Activated naive CD8-positive, alpha-beta T cell treated with anti-CD3 and anti-CD28 coated beads, Interleukin-2, amount 10 ng/mL, durations not matched to agents 7 days and 5 days (primary cell): ENCODE results near the gene CHCHD3. TPM values are rescaled to one million over a fixed set of nuclear protein-coding genes. Genes with fewer than 3 reads are reported as not detected.

Experiments used
- ATAC-seq: fragments of 150-1000 bp; cut with Tn5 transposase; one replicate; pipeline ENCODE4 v1.10.0; 2021; ENCODE audit warnings: low read depth, moderate library complexity
- POLR2A ChIA-PET: fragments of 350-600 bp; sonication (Branson Sonifier 250); formaldehyde crosslinking; loops from one replicate; lab custom pipeline; 2021; ENCODE audit warnings: antibody characterized with exemption; lab: Charles Lee
- DNase-seq: peaks from one replicate; pipeline ENCODE4 v3.0.0; 2021
- H3K27ac Mint-ChIP-seq: one replicate; pipeline ENCODE4 v1.8.0; 2022; ENCODE audit warnings: mild to moderate bottlenecking, mixed read lengths
- H3K27me3 Mint-ChIP-seq: one replicate; pipeline ENCODE4 v1.8.0; 2022; ENCODE audit warnings: mild to moderate bottlenecking, moderate library complexity, mixed read lengths
- H3K36me3 Mint-ChIP-seq: one replicate; pipeline ENCODE4 v1.8.0; 2021; ENCODE audit warnings: mild to moderate bottlenecking, mixed read lengths
- H3K4me1 Mint-ChIP-seq: one replicate; pipeline ENCODE4 v1.8.0; 2021; ENCODE audit warnings: mixed read lengths
- H3K4me3 Mint-ChIP-seq: one replicate; pipeline ENCODE4 v1.8.0; 2022; ENCODE audit warnings: mild to moderate bottlenecking, moderate library complexity, mixed read lengths
- H3K9me3 Mint-ChIP-seq: one replicate; pipeline ENCODE4 v1.8.0; 2021; ENCODE audit warnings: mixed read lengths
- total RNA-seq, 2 experiments: library from RNA; stranded (reverse); gene quantifications; one replicate each; pipeline ENCODE4 v1.2.3, GENCODE V29; 2021

Gene CHCHD3
- total RNA-seq, 2 experiments from 2014 or later: 40.4 to 44.5 TPM

DNA sequence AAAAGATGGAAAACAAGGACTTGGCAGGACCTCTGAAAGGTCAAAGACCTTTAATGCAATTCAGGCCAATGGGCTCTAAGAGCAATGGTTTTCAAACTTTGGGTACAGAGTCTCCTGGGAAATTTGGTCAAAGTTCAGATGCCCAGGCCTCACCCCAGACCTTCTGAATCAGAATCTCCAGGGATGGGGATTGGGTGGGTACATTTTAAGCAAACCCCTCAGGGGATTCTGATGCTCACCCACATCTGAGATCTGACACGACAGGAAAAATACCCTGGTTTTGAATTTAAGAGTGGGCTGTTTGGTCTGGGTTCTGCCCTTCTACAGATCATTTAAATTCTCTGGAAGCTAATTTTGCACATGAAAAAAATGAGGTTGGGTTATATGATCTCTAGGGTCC is 290.9 kb downstream of the CHCHD3 start:
- DNase-seq (no peak), ATAC-seq (no peak)
- Mint-ChIP-seq H3K9me3 (peaks cover 3% of the 10 kb centered on the region), H3K27me3 (no peaks in the 10 kb centered on the region), H3K36me3 (peaks cover 26% of the 10 kb centered on the region), H3K4me1 (peaks cover 2% of the 10 kb centered on the region), H3K27ac (no peak overlapping the region), H3K4me3 (no peak overlapping the region)
- POLR2A ChIA-PET: no interaction called here

DNA sequence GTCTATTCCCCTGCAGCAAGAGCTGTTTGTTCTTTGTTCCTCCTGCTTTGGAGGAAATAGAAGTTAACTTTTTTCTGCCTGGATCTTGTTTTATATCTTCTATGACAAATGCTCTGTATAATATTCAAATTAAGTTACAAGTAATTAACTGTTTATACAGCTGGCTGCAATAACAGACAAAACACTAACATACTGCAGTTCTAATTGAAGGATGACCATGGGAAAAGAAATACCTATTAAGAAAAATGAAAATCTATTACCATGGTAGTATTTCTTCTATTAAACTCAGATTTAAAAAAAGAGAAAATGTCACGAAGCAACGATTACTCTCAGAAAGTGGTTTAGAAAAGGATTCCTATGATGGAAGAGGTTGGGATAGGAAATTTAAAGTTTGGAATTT is 291.8 kb downstream of the CHCHD3 start:
- H3K4me3 Mint-ChIP-seq: no peak overlapping the region
- ATAC-seq: no peak
- peaks cover 3% of the 10 kb centered on the region for H3K9me3 Mint-ChIP-seq
- H3K4me1 Mint-ChIP-seq: peaks cover 2% of the 10 kb centered on the region
- POLR2A ChIA-PET: no interaction called here
- no peaks in the 10 kb centered on the region for H3K27me3 Mint-ChIP-seq
- H3K27ac Mint-ChIP-seq: no peak overlapping the region
- peaks cover 28% of the 10 kb centered on the region for H3K36me3 Mint-ChIP-seq
- DNase-seq: no peak

DNA sequence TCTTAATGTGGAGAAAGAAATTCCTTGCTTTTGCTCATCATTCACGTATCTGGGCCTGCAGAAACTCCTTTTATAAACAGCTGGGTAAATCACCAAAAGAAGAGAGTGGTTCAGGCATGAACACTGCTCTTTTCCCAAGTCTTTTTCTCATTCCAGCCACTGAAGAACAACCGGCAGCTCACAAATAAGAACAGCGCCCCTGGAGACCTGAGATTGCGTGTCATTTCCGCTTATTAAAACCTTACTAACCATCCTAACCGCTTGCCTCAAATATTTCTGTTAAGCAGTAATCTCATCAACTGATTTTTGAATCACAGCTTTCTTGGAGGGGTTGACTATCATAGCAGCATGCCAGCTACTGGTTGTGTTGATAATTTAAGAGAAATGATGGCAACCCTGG is 292.6 kb downstream of the CHCHD3 start:
- H3K9me3 Mint-ChIP-seq: peaks cover 3% of the 10 kb centered on the region
- no peak for DNase-seq
- H3K27ac Mint-ChIP-seq: no peak overlapping the region
- H3K36me3 Mint-ChIP-seq: peaks cover 27% of the 10 kb centered on the region
- H3K4me3 Mint-ChIP-seq: no peak overlapping the region
- POLR2A ChIA-PET: no interaction called here
- no peak for ATAC-seq
- H3K27me3 Mint-ChIP-seq: no peaks in the 10 kb centered on the region
- H3K4me1 Mint-ChIP-seq: peaks cover 2% of the 10 kb centered on the region

DNA sequence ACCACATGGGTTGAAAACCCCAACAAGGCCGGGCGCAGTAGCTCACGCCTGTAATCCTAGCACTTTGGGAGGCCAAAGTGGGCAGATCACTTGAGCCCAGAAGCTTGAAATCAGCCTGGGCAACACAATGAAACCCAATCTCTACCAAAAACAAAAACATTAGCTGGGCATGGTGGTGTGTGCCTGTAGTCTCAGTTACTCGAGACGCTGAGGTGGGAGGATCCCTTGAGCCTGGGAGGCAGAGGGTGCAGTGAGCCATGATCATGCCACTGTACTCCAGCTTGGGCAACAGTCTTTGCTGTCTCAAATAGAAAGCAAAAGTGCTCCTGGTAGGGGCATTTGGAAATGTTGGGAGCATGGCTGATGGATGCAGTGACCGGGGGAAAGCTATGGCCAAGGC is 296.0 kb downstream of the CHCHD3 start:
- peaks cover 31% of the 10 kb centered on the region for H3K36me3 Mint-ChIP-seq
- POLR2A ChIA-PET: no interaction called here

DNA sequence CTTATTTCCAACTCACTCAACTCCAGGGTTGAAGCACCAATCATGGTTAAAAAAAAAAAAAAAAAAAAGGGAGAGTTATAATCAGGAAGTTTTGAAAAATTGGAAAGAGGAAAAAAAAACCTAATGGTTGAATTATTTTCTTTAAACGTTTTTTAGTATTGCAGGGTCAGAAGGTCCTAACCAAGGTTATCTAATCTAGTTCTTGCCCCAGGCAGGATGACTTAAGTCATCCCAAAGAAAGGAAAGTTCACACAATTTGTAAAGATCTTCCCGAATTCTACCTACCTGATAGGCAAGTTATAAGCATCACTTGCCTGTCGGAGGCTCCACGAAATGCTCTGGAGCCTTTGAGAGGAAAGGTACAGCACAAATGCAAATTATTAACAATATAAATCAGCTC is 297.5 kb downstream of the CHCHD3 start:
- Mint-ChIP-seq H3K4me3 (no peak overlapping the region), H3K36me3 (peaks cover 27% of the 10 kb centered on the region), H3K27ac (no peak overlapping the region), H3K27me3 (no peaks in the 10 kb centered on the region), H3K4me1 (no peaks in the 10 kb centered on the region), H3K9me3 (peaks cover 3% of the 10 kb centered on the region)
- ATAC-seq (no peak), DNase-seq (no peak)
- POLR2A ChIA-PET: no interaction called here

More for the DNA sequence above, 296.0 kb downstream of the CHCHD3 start:
- DNase-seq (no peak), ATAC-seq (no peak)
- Mint-ChIP-seq H3K27ac (no peak overlapping the region), H3K9me3 (peaks cover 3% of the 10 kb centered on the region), H3K4me1 (peaks cover 2% of the 10 kb centered on the region), H3K27me3 (no peaks in the 10 kb centered on the region), H3K4me3 (no peak overlapping the region)

DNA sequence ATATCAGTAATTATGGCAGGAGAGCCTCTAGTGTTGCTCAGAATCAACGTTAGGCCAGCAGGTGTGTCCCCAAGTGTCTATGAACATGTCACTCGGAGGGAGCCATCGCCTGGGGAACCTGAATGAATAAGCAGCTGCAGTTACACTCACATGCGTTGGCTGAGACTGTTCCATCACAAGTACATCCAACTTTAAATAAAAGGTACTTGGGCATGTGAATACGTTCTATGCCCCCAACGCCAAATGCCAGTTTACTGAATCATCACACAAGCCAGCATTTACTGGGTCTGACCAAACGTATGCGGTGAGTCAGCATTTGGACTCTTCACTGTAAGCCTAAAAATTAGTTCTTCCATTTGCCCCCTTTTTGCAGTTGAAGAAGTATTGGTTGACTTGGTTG is 298.1 kb downstream of the CHCHD3 start:
- Mint-ChIP-seq H3K9me3 (peaks cover 3% of the 10 kb centered on the region), H3K36me3 (peaks cover 24% of the 10 kb centered on the region), H3K4me3 (no peak overlapping the region), H3K27me3 (no peaks in the 10 kb centered on the region), H3K4me1 (no peaks in the 10 kb centered on the region), H3K27ac (no peak overlapping the region)
- POLR2A ChIA-PET: no interaction called here
- ATAC-seq: no peak
- DNase-seq: no peak

DNA sequence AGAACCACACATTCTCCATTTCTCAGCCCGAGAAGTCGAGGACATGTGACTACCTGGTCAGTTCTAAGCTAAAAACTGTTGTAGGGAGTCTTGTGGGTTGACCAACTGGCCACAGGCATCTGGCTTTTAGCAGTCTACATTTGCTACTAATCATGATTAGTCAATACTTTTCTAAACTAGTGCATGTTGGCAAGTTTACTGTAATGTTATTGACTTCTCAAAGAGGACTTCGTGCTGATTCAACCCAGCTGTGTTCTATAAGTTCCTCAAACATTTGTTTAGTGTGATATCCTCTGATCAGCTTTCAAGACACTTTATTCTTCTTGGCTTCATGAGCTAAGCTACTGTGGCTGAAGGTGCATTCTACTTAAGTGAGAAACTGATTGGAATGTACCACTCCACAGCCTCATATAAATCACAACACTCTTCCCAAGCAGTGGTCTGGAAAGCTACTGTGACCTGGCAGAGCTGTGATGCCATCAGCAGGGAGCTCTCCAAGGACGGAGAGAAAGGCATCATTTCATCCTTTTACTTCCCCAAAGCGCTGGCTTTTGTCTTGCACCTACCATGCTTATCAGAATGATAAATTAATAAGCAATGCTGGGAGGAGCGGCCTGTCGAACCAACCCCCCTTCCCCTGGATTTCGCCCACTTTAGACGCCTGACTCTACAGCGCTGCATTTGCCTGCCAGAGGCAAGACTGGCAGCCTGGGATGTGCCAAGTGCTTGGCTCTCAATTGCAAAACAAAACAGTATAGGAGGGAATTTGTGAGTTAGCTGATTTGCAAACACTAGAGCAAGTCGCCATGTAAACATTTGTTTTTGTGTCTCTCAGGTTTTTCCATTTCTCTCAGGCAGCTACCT is 298.9 kb downstream of the CHCHD3 start:
- no peak for ATAC-seq
- POLR2A ChIA-PET: no interaction called here
- no peak for DNase-seq
- Mint-ChIP-seq H3K27ac (no peak overlapping the region), H3K4me3 (no peak overlapping the region), H3K36me3 (peaks cover 22% of the 10 kb centered on the region), H3K27me3 (no peaks in the 10 kb centered on the region), H3K9me3 (peaks cover 3% of the 10 kb centered on the region), H3K4me1 (peaks cover 2% of the 10 kb centered on the region)

DNA sequence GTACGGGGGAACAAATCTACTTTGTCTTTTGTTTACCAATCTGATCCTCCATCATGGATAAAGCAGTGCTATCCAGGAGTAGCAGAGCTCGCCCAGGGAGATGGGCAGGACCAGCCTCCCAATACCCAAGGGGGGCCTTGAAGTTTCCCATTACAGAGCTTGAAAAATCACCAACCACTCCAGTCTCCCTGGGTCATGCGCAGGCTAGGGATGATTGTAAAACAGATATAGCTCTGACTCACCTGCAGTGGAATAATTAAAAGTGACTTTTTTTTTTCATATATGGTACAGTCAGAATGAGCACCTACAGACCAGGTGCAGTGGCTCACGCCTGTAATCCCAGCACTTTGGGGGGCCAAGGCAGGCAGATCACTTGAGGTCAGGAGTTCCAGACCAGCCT is 301.1 kb downstream of the CHCHD3 start:
- DNase-seq: no peak
- peaks cover 1% of the 10 kb centered on the region for H3K9me3 Mint-ChIP-seq
- H3K27ac Mint-ChIP-seq: no peak overlapping the region
- H3K4me1 Mint-ChIP-seq: peaks cover 8% of the 10 kb centered on the region
- POLR2A ChIA-PET: no interaction called here
- peaks cover 14% of the 10 kb centered on the region for H3K36me3 Mint-ChIP-seq
- H3K4me3 Mint-ChIP-seq: no peak overlapping the region
- no peak for ATAC-seq
- H3K27me3 Mint-ChIP-seq: no peaks in the 10 kb centered on the region

DNA sequence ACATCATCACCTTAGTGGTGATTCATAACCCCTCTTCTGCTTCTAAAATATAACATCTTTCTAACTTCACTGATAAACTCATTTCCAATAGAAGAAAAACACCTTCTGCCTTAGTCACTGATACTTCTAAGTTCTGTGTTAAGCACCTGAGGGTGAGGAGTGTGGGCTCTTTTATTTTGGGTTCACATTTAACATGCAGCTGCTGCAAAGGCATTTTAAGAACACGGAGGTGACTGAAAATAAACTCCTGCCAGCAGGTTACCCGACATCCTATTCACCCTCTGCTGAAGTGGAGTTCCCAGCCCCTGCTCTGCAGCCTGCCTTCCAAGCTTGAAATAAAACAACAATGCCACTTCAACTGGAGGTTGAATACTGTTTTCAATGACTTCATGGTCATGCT is 302.7 kb downstream of the CHCHD3 start:
- Mint-ChIP-seq H3K4me3 (no peak overlapping the region), H3K9me3 (peaks cover 1% of the 10 kb centered on the region), H3K27me3 (no peaks in the 10 kb centered on the region), H3K27ac (no peak overlapping the region), H3K36me3 (peaks cover 3% of the 10 kb centered on the region), H3K4me1 (peaks cover 8% of the 10 kb centered on the region)
- ATAC-seq (no peak), DNase-seq (no peak)
- POLR2A ChIA-PET: no interaction called here

DNA sequence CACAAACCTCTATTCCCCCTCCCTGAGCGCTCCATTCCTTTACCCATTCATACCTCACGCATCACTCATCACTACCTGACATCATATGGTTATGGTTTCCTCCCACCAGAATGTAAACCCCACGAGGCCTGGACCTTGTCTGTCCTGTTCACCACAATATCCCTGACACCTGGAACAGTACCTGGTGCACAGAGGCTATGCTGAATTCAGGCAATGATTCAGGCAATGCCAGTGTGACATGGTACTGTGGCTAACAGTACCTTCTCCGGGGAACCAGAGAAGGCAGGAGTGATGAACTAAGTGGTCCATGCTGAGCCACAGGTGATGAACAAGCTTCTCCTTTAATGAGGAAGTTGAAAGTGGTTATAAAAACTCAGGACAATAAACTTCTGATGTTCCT is 303.1 kb downstream of the CHCHD3 start:
- H3K27me3 Mint-ChIP-seq: no peaks in the 10 kb centered on the region
- peaks cover 8% of the 10 kb centered on the region for H3K4me1 Mint-ChIP-seq
- no peak for ATAC-seq
- no peak overlapping the region for H3K27ac Mint-ChIP-seq
- peaks cover 1% of the 10 kb centered on the region for H3K9me3 Mint-ChIP-seq
- DNase-seq: no peak
- peaks cover 1% of the 10 kb centered on the region for H3K36me3 Mint-ChIP-seq
- H3K4me3 Mint-ChIP-seq: no peak overlapping the region
- POLR2A ChIA-PET: no interaction called here

DNA sequence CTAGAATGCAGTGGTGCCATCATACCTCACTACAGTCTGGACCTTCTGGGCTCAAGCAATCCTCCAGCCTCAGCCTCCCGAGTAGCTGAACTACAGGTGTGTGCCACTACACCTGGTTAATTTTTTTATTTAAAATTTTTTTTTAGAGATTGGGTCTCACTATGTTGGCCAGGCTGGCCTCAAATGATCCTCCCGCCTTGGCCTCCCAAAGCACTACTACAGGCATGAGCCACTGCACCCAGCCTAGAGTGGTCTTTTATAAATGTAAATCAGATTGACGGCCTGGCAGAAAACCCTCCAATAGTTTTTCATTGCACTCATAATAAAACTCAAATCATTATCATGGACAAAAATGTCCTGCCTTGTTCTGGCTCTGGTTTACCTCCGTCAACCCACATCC is 303.9 kb downstream of the CHCHD3 start:
- ATAC-seq: no peak
- Mint-ChIP-seq H3K27me3 (no peaks in the 10 kb centered on the region), H3K9me3 (peaks cover 1% of the 10 kb centered on the region), H3K36me3 (no peaks in the 10 kb centered on the region), H3K27ac (no peak overlapping the region), H3K4me1 (peaks cover 8% of the 10 kb centered on the region), H3K4me3 (no peak overlapping the region)
- POLR2A ChIA-PET: no interaction called here
- no peak for DNase-seq

DNA sequence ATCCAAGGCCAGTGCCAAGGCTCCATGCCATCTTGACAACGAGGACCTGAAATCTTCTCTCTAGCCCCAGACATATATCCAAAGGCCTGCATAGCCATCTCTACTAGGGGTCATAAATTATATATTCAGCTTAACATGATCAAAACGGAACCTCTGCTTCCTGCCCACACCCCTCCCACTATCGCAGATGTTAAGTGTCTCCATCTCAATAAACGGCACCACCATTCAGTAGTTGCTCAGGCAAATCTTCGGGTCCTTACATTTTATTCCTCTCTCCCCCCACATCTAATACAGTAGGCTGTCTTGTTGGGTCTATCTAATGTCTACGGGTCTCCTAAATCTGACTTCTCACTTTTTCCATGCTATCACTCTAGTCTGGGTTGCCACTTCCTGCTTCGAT is 304.5 kb downstream of the CHCHD3 start:
- no peak overlapping the region for H3K27ac Mint-ChIP-seq
- POLR2A ChIA-PET: no interaction called here
- H3K4me3 Mint-ChIP-seq: no peak overlapping the region
- ATAC-seq: no peak
- H3K4me1 Mint-ChIP-seq: peaks cover 8% of the 10 kb centered on the region
- DNase-seq: no peak
- no peaks in the 10 kb centered on the region for H3K27me3 Mint-ChIP-seq
- no peaks in the 10 kb centered on the region for H3K36me3 Mint-ChIP-seq
- H3K9me3 Mint-ChIP-seq: peaks cover 1% of the 10 kb centered on the region

DNA sequence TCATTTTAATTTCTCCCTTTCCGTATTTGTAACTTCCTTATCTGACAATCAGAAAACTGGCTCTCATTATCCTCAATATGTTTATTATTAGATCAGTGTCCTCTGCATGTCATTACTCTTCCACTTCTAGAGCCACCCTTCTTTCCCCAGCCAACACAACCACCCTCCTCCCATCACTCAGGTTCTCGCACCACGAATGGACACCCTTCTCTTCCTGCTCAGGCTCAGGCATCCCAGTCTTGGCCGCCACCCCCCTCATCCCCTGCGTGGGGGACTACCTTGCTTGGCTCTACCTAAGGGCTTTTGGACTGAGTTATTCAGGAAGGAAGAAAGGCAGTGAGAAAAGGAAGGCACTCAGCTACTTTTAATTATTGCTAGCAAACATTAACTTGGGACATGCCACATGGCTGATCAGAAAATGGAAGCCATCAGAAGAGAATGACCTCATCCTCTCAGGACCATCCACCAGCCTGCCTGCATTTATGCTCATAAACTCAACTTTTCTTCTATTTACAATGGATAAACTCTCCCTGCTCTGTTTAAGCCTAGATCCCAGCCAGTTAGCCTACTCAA is 305.8 kb downstream of the CHCHD3 start:
- H3K9me3 Mint-ChIP-seq: peaks cover 1% of the 10 kb centered on the region

DNA sequence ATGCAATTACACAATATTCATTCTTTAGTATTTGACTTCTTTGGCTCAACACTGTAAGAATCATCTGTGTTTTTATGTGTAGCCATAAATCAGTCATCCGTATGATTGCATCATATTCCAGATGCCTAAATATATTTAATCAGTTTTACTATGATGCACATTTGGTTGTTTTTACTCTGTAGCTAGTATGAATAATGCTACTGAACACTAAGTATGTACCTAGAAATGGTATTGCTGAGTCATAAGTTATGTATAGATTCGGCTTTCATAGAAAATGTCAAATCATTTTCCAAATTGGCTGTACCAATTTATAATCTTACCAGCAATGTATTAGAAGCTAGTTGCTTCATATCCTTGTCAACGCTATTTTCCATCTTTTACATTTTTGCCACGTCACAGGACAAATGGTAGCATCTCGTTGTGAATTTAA is 308.3 kb downstream of the CHCHD3 start:
- no peak overlapping the region for H3K27ac Mint-ChIP-seq
- POLR2A ChIA-PET: no interaction called here
- DNase-seq (no peak), ATAC-seq (no peak)
- peaks cover 18% of the 10 kb centered on the region for H3K9me3 Mint-ChIP-seq
- H3K4me1 Mint-ChIP-seq: peaks cover 15% of the 10 kb centered on the region
- peaks cover 5% of the 10 kb centered on the region for H3K36me3 Mint-ChIP-seq
- H3K4me3 Mint-ChIP-seq: no peak overlapping the region
- no peaks in the 10 kb centered on the region for H3K27me3 Mint-ChIP-seq

More for the DNA sequence above, 305.8 kb downstream of the CHCHD3 start:
- POLR2A ChIA-PET: no interaction called here
- H3K27me3 Mint-ChIP-seq: no peaks in the 10 kb centered on the region
- H3K27ac Mint-ChIP-seq: no peak overlapping the region
- no peaks in the 10 kb centered on the region for H3K36me3 Mint-ChIP-seq
- no peak overlapping the region for H3K4me3 Mint-ChIP-seq
- DNase-seq (no peak), ATAC-seq (no peak)
- H3K4me1 Mint-ChIP-seq: peaks cover 14% of the 10 kb centered on the region
